Epithelial cell of esophagus (primary cell): ENCODE results near the gene SAMD14.

Experiments used
- DNase-seq: peaks from one replicate; pipeline ENCODE4 v3.0.0; 2010; ENCODE audit warnings: low read depth
- H3K4me3 ChIP-seq: 2 replicates; pipeline ENCODE4 v1.5.1; 2011; ENCODE audit warnings: mild to moderate bottlenecking, low read length, control low read depth
- CTCF ChIP-seq: IDR thresholded peaks from 2 replicates; pipeline ENCODE4 v1.5.1; 2011; ENCODE audit warnings: low read depth, mild to moderate bottlenecking, low read length, control low read depth, inconsistent platforms; ENCODE audit not compliant: insufficient read depth; ENCODE audit errors: missing control alignments

The SAMD14 gene

DNA sequence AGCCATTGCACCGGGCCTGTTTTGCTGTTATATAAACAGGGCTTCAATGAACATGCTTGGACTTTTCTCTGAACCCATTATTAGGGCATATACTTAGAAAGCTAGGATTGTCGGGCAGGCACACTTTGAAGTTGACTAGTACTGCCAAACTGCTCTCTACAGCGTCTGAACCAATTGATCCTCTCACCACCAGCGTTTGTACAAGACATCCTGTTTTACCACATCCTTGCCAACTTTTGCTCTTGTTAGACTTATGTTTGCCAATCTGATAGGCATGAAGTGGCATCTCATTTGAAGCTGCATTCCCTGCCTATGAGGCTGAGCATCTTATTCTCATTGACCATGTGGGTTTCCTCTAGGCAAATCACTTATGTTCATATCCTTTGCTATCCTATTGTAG lies 27.9 kb upstream of the SAMD14 start:
- TF ChIP-seq CTCF, result no peak
- H3K4me3 ChIP-seq, result no peak overlapping the region
- no peak for DNase-seq

DNA sequence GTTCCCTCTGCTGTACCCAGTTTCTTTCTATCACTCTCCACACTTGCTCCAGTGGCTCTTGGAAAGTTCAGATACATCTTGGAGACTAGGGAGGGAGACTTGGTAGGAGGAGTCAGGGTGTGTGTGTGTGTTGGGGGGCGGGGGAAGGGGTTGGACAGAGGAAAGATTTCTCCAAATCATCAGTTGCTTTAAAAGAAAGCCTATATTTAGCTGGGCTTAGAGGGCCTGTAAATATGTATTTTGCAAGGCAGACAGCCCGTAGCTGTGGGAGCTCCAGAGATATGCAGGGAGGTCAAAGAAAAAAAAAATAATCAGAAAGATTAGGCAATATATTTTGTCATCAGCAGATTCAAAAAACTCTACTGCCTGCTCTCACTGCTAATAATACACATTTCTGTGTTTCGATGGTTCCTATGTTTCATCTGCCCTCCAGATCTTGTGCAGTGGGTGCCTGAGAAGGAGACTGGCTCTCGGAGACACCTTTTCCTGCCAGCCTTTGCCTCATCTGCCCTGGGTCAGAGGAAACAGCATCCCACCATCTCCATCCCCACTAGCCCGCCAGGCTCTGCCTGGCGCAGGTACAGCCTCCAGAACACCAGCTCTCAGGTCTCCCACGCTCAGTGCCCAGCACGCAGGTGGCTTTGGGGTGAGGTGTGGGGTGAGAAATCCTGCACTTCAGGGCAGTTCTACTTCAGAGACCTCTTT lies 25.3 kb upstream of the SAMD14 start:
- no peak for TF ChIP-seq CTCF
- DNase-seq, result no peak
- no peak overlapping the region for H3K4me3 ChIP-seq

- no peak overlapping the region for H3K4me3 ChIP-seq
- no peak for DNase-seq
- no peak for TF ChIP-seq CTCF
Observed at GRCh38 chr17:50154604-50155003, 24.6 kb upstream of the SAMD14 start.

DNA sequence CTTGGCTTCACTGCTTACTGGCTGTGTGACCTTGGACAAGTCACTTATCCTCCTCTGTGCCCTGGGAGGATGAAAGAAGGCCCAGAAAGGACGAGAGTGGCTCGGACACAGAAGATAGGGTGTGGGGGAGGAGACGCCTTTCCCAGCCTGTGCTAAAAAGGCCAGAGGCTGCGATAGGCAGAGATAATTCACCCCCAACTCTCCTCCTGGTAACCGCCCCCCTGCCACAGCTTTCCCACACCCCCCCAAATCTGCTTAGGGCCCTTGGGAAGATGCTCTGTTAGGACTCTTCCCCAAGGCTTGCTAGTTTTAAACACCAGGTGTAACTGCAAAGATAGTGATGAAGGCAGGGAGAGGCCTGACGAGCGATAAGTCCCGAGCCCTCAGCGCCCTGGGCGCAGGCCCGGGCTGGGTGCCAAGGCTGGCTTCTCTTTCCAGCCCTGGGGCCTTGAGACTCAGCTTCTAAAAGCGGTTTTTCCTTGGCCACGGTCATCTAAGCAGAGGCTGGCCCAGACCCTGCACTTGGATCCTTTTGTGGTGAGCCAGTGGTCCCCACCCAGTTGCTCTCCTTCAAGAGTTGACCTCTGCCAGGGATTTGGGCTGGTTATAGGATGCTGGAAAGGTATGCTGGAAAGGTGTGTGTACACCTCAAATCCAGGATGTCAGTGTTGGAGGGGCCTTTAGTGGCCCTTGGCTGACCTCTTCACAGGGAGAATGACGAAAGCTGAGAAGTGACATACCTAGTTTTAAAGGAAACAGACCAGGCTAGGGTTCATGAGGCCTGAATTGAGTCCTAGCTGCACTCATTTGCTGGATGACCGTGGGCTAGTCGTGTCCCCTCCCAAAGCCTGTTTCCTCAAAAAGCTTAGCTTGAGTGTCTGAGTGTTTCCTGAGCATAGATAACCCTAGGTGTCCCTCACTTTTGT lies 24.0 kb upstream of the SAMD14 start:
- TF ChIP-seq CTCF, result no peak
- H3K4me3 ChIP-seq, result no peak overlapping the region
- peak; percentile 65 for DNase-seq

GRCh38 chr17:50152736-50153135 lies 22.8 kb upstream of the SAMD14 start:
- TF ChIP-seq CTCF, result no peak
- H3K4me3 ChIP-seq, result no peak overlapping the region
- DNase-seq, result no peak

- no peak for TF ChIP-seq CTCF
- peak overlapping the region; percentile 74 for H3K4me3 ChIP-seq
- peak; percentile 90 for DNase-seq
Observed at GRCh38 chr17:50151937-50152547, 22.1 kb upstream of the SAMD14 start.
